Loucy (cell line): Measurements from ENCODE around the gene ARMH3.

ENCODE experiments used
- H2AFZ ChIP-seq: fragments of 200-600 bp; sonication (generic); 2 replicates; pipeline ENCODE4 v1.6.0; 2016; ENCODE audit warnings: antibody characterized with exemption, mild to moderate bottlenecking, low read length, moderate library complexity
- H3F3A ChIP-seq: fragments of 200-600 bp; 2 replicates; pipeline ENCODE4 v1.6.0; 2016; ENCODE audit warnings: antibody characterized with exemption, low read depth, mild to moderate bottlenecking
- H3K27me3 ChIP-seq: fragments of 200-600 bp; sonication (generic); 2 replicates; pipeline ENCODE4 v1.6.1; 2014; ENCODE audit warnings: low read length, mild to moderate bottlenecking; ENCODE audit not compliant: insufficient read depth, poor library complexity, severe bottlenecking
- H3K36me3 ChIP-seq: fragments of 200-600 bp; sonication (generic); 2 replicates; pipeline ENCODE4 v1.6.1; 2016; ENCODE audit warnings: low read length; ENCODE audit not compliant: insufficient read depth
- H3K4me1 ChIP-seq: fragments of 200-600 bp; sonication (generic); 2 replicates; pipeline ENCODE4 v1.5.1; 2014; ENCODE audit warnings: low read length, mild to moderate bottlenecking; ENCODE audit not compliant: insufficient read depth, poor library complexity, severe bottlenecking
- H3K4me2 ChIP-seq: fragments of 200-600 bp; sonication (generic); 2 replicates; pipeline ENCODE4 v1.6.0; 2014; ENCODE audit warnings: antibody characterized with exemption, low read length, low read depth, mild to moderate bottlenecking; ENCODE audit not compliant: poor library complexity, severe bottlenecking
- H3K4me3 ChIP-seq: fragments of 200-600 bp; sonication (generic); 2 replicates; pipeline ENCODE4 v1.5.1; 2014; ENCODE audit warnings: low read length, mild to moderate bottlenecking, mixed read lengths; ENCODE audit not compliant: poor library complexity, severe bottlenecking
- H3K79me2 ChIP-seq: fragments of 200-600 bp; sonication (generic); 2 replicates; pipeline ENCODE4 v1.6.1; 2014; ENCODE audit warnings: low read length; ENCODE audit not compliant: insufficient read depth
- H3K9ac ChIP-seq: fragments of 200-600 bp; sonication (generic); 2 replicates; pipeline ENCODE4 v1.6.0; 2014; ENCODE audit warnings: mild to moderate bottlenecking, low read depth, low read length, moderate library complexity; ENCODE audit not compliant: poor library complexity, severe bottlenecking
- H3K9me2 ChIP-seq: fragments of 200-600 bp; sonication (generic); replicated peaks from 2 replicates; pipeline ENCODE4 v1.6.1; 2016; ENCODE audit warnings: low read depth, low read length, mixed read lengths
- H3K9me3 ChIP-seq: fragments of 200-600 bp; sonication (generic); 2 replicates; pipeline ENCODE4 v1.6.1; 2014; ENCODE audit warnings: mild to moderate bottlenecking, antibody characterized with exemption, low read length, low read depth; ENCODE audit not compliant: insufficient read depth
- H4K20me1 ChIP-seq: fragments of 200-600 bp; sonication (generic); 2 replicates; pipeline ENCODE4 v1.6.0; 2014; ENCODE audit warnings: antibody characterized with exemption, low read length, mild to moderate bottlenecking; ENCODE audit not compliant: insufficient read depth, poor library complexity, severe bottlenecking
- CTCF ChIP-seq: fragments of 200-600 bp; sonication (generic); conservative IDR thresholded peaks from 2 replicates; pipeline ENCODE4 v1.5.1; 2014; ENCODE audit warnings: mild to moderate bottlenecking, antibody characterized with exemption, low read length
- EZH2phosphoT487 ChIP-seq: fragments of 200-600 bp; IDR thresholded peaks from 2 replicates; pipeline ENCODE4 v1.6.1; 2018; ENCODE audit warnings: antibody characterized with exemption, mild to moderate bottlenecking, moderate library complexity, borderline replicate concordance

ARMH3 gene

DNA sequence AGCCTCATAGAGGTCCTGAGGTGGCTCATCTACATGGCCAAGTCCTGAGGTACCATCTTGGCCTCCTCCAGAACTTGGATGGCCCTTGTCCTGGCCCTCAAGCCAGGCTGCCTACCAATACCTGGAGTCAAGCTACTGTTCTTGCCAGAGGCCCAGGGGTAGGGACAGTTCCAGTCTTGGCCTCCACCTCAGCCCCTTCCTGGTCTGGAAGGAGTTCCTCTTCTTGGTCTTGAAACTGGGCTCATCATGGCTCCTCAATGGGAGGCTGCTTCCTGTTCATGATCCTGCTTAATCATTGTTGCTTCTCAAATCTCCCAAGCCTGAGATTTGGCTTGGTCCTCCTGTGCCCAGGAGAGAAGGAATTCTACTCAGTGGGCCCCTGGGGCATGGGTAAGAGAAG lies 13.1 kb upstream of the ARMH3 start:
- H4K20me1 ChIP-seq, result peaks cover 20% of the 10 kb centered on the region
- no peak overlapping the region for H3K4me2 ChIP-seq
- H3K9me2 ChIP-seq, result no peaks in the 10 kb centered on the region
- H3K4me3 ChIP-seq, result no peak overlapping the region
- H3K79me2 ChIP-seq, result peaks cover 24% of the 10 kb centered on the region
- no peak for TF ChIP-seq EZH2phosphoT487
- no peak for TF ChIP-seq CTCF
- H3K4me1 ChIP-seq, result peaks cover 16% of the 10 kb centered on the region
- no peaks in the 10 kb centered on the region for H3K36me3 ChIP-seq
- no peak overlapping the region for H3K9ac ChIP-seq
- H3F3A ChIP-seq, result no peaks in the 10 kb centered on the region
- no peaks in the 10 kb centered on the region for H3K27me3 ChIP-seq
- H3K9me3 ChIP-seq, result no peaks in the 10 kb centered on the region
- H2AFZ ChIP-seq, result no peak overlapping the region

GRCh38 chr10:102068216-102068615 lies 12.2 kb upstream of the ARMH3 start:
- no peaks in the 10 kb centered on the region for H3K27me3 ChIP-seq
- H3K36me3 ChIP-seq, result no peaks in the 10 kb centered on the region
- H3K4me2 ChIP-seq, result no peak overlapping the region
- no peak overlapping the region for H3K9ac ChIP-seq
- no peaks in the 10 kb centered on the region for H3K9me2 ChIP-seq
- no peak overlapping the region for H3K4me3 ChIP-seq
- H3K4me1 ChIP-seq, result peaks cover 16% of the 10 kb centered on the region
- H3K9me3 ChIP-seq, result no peaks in the 10 kb centered on the region
- 0 out of 2 replicates have a peak, but pooled peaks cover 1% of the 10 kb centered on the region for H3F3A ChIP-seq
- H4K20me1 ChIP-seq, result peaks cover 20% of the 10 kb centered on the region
- no peak for TF ChIP-seq EZH2phosphoT487
- no peak for TF ChIP-seq CTCF
- no peak overlapping the region for H2AFZ ChIP-seq
- H3K79me2 ChIP-seq, result peaks cover 24% of the 10 kb centered on the region

DNA sequence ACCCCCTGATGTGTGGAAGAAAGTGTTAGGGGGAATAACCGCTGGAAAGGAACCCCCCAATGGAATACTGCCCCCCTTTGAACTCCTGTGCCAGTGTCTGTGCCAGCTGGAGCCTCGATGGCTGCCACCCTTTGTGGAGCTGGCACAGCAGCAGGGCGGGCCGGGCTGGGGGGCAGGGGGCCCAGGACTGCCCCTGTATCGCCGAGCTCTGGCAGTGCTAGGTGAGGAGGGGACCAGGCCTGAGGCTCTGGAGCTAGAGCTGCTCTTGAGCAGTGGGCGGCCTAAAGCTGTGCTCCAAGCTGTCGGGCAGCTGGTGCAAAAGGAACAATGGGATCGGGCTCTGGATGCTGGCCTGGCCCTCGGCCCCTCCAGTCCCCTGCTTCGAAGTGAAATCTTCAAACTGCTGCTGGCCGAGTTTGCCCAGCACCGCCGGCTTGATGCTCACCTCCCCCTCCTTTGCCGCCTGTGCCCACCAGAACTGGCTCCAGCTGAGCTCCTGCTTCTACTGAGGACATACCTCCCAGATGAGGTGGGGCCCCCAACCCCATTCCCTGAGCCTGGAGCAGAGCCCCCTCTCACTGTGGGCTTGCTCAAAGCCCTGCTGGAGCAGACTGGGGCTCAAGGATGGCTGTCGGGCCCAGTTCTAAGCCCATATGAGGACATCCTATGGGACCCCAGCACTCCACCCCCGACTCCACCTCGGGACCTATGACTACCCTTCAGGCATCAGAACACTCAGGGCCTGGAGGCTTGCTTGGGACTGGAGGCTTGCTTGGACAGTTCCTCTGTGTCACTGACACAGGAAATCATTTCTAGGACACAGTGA lies 11.3 kb upstream of the ARMH3 start:
- peaks cover 7% of the 10 kb centered on the region; the same call in 1 of the 2 replicates for H3F3A ChIP-seq

More for the DNA sequence above, 11.3 kb upstream of the ARMH3 start:
- TF ChIP-seq CTCF (no peak), EZH2phosphoT487 (no peak)
- Histone ChIP-seq H3K4me3 (peak overlapping the region; percentile 87), H3K27me3 (no peaks in the 10 kb centered on the region), H3K4me2 (peak overlapping the region; percentile 94), H2AFZ (no peak overlapping the region), H3K4me1 (peaks cover 16% of the 10 kb centered on the region), H3K79me2 (peaks cover 24% of the 10 kb centered on the region), H3K9me3 (no peaks in the 10 kb centered on the region), H3K36me3 (no peaks in the 10 kb centered on the region), H3K9me2 (no peaks in the 10 kb centered on the region), H3K9ac (peak overlapping the region; percentile 86), H4K20me1 (peaks cover 20% of the 10 kb centered on the region)
